Fibroblast of lung (primary cell): ENCODE measurements around the gene MINAR1. TPM values are rescaled to one million over a fixed set of nuclear protein-coding genes. Genes with fewer than 3 reads are reported as not detected.
A peak's percentile ranks its signal among the peaks of the same experiment; 100 is the strongest.

ENCODE experiments used
- DNase-seq, 2 donors: peaks; one replicate each; pipeline versions ENCODE4 v3.0.0 to v3.0.0-alpha.2; 2010; ENCODE audit warnings: low read depth in 2 of 2
- H2AFZ ChIP-seq: 2 replicates; pipeline ENCODE4 v1.5.1; 2012; ENCODE audit warnings: low read length, control low read depth, inconsistent platforms
- H3K27ac ChIP-seq: 2 replicates; pipeline ENCODE4 v1.5.1; 2011; ENCODE audit warnings: low read length, control low read depth; ENCODE audit not compliant: insufficient read depth
- H3K27me3 ChIP-seq: 2 replicates; pipeline ENCODE4 v1.5.1; 2011; ENCODE audit warnings: mild to moderate bottlenecking, low read length; ENCODE audit not compliant: control insufficient read depth, insufficient read depth
- H3K36me3 ChIP-seq: 2 replicates; pipeline ENCODE4 v1.5.1; 2011; ENCODE audit warnings: low read length; ENCODE audit not compliant: control insufficient read depth, insufficient read depth
- H3K4me1 ChIP-seq: 2 replicates; pipeline ENCODE4 v1.5.1; 2011; ENCODE audit warnings: low read length; ENCODE audit not compliant: control insufficient read depth, insufficient read depth; ENCODE audit errors: extremely low read depth
- H3K4me2 ChIP-seq: 2 replicates; pipeline ENCODE4 v1.5.1; 2011; ENCODE audit warnings: low read length, control low read depth; ENCODE audit not compliant: insufficient read depth; ENCODE audit errors: extremely low read depth
- H3K4me3 ChIP-seq, 4 experiments: fragments of 200-600 bp in 1 of 4; sonication (generic) in 1 of 4; replicated peaks in 1 of 4; 2 replicates each; pipeline ENCODE4 v1.5.1; 2011 to 2016; ENCODE audit warnings: low read length in 4 of 4, low read depth in 3 of 4, mild to moderate bottlenecking in 3 of 4, control low read depth in 2 of 4, inconsistent platforms in 1 of 4, mixed read lengths in 1 of 4; ENCODE audit not compliant: insufficient read depth in 1 of 4; ENCODE audit errors: control extremely low read depth in 1 of 4
- H3K79me2 ChIP-seq: 2 replicates; pipeline ENCODE4 v1.5.1; 2012; ENCODE audit warnings: mild to moderate bottlenecking, low read length, inconsistent platforms; ENCODE audit not compliant: control insufficient read depth, insufficient read depth
- H3K9ac ChIP-seq: 2 replicates; pipeline ENCODE4 v1.5.1; 2011; ENCODE audit warnings: mild to moderate bottlenecking, low read length, control low read depth; ENCODE audit not compliant: insufficient read depth
- H3K9me3 ChIP-seq: 2 replicates; pipeline ENCODE4 v1.5.1; 2012; ENCODE audit warnings: low read depth, low read length; ENCODE audit not compliant: control insufficient read depth, insufficient read depth
- H4K20me1 ChIP-seq: 2 replicates; pipeline ENCODE4 v1.5.1; 2011; ENCODE audit warnings: low read length; ENCODE audit not compliant: control insufficient read depth, insufficient read depth; ENCODE audit errors: extremely low read depth
- CTCF ChIP-seq, 2 donors: IDR thresholded peaks in 1 of 2; conservative IDR thresholded peaks in 1 of 2; 1 replicate in 1 of 2; 2 replicates in 1 of 2; pipeline ENCODE4 v1.5.1; 2011 to 2012; ENCODE audit warnings: low read length in 2 of 2, control low read depth in 1 of 2, inconsistent platforms in 1 of 2, low read depth in 1 of 2, mild to moderate bottlenecking in 1 of 2
- EZH2 ChIP-seq: IDR thresholded peaks from 2 replicates; pipeline ENCODE4 v1.5.1; 2012; ENCODE audit warnings: low read length, control low read depth, mild to moderate bottlenecking; ENCODE audit errors: missing control alignments
- polyA plus RNA-seq, 2 donors: library from polyadenylated mRNA; depleted of rRNA in 1 of 2; stranded (reverse) in 1 of 2; unstranded in 1 of 2; fragments of >200 nt; gene quantifications; 2 replicates each; pipeline ENCODE4 v1.2.1, GENCODE V29; 2011 to 2012; ENCODE audit warnings: missing spikeins in 1 of 2
- total RNA-seq: library from RNA; depleted of rRNA; stranded (reverse); fragments of >200 nt; gene quantifications from 2 replicates; pipeline ENCODE4 v1.2.1, GENCODE V29; 2014

Gene MINAR1
- total and polyA plus RNA-seq, 2 donors (not counting 1 experiment from before 2014, with no cell fraction given): 0.33 to 0.58 TPM

GRCh38 chr15:79467865-79468586 is 35.9 kb downstream of the MINAR1 start:
- H3K4me3 ChIP-seq: no peak overlapping the region
- no peaks in the 10 kb centered on the region for H3K4me1 ChIP-seq
- H3K9me3 ChIP-seq: no peaks in the 10 kb centered on the region
- H3K27me3 ChIP-seq: no peaks in the 10 kb centered on the region
- H3K9ac ChIP-seq: no peak overlapping the region
- H4K20me1 ChIP-seq: no peaks in the 10 kb centered on the region
- DNase-seq: no peak
- H3K79me2 ChIP-seq: no peaks in the 10 kb centered on the region
- TF ChIP-seq EZH2 (no peak), CTCF (conservative IDR thresholded peaks at IDR 0.05 in 1 of 2, IDR thresholded peaks at IDR 0.05 in 1 of 2; ENCODE audit: low read depth in 1 of 2, low read length in 2 of 2) (no peak)
- H2AFZ ChIP-seq: no peak overlapping the region
- no peak overlapping the region for H3K4me2 ChIP-seq
- H3K36me3 ChIP-seq: no peaks in the 10 kb centered on the region
- H3K27ac ChIP-seq: no peak overlapping the region

- no peak overlapping the region for H3K27ac ChIP-seq
- H2AFZ ChIP-seq: no peak overlapping the region
- H3K9me3 ChIP-seq: no peaks in the 10 kb centered on the region
- no peak overlapping the region for H3K4me2 ChIP-seq
- no peak overlapping the region for H3K4me3 ChIP-seq
- H3K27me3 ChIP-seq: no peaks in the 10 kb centered on the region
- H4K20me1 ChIP-seq: no peaks in the 10 kb centered on the region
- H3K79me2 ChIP-seq: no peaks in the 10 kb centered on the region
- no peak overlapping the region for H3K9ac ChIP-seq
- TF ChIP-seq EZH2: no peak
- TF ChIP-seq CTCF (conservative IDR thresholded peaks at IDR 0.05 in 1 of 2, IDR thresholded peaks at IDR 0.05 in 1 of 2; ENCODE audit: low read depth in 1 of 2, low read length in 2 of 2): no peak
- peak in 1 of 2 donors; percentile 75 for DNase-seq
- no peaks in the 10 kb centered on the region for H3K36me3 ChIP-seq
- no peaks in the 10 kb centered on the region for H3K4me1 ChIP-seq
These were observed 40.3 kb downstream of the MINAR1 start for GRCh38 chr15:79472446-79472845.

DNA sequence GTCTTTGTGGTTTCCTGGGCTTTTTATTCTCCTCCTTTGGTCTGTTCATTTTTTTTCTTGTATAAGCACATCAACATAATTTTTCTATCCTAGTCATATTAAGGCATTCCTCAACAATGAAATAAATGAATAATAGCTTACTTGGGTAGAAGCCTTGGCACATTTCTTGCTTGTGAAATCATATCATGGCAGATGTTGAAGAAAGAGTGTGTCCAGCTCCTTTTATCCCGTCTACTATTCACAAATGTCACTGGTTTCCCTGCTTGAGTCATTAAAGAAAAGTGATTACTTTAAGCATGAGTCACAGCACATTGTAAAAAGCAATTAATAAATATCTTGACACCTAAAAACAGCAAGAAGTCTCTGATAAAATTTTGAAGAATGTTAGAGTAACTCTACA is 42.1 kb downstream of the MINAR1 start:
- Histone ChIP-seq H3K4me1 (no peaks in the 10 kb centered on the region), H3K79me2 (no peaks in the 10 kb centered on the region), H4K20me1 (no peaks in the 10 kb centered on the region), H3K27ac (no peak overlapping the region), H3K36me3 (no peaks in the 10 kb centered on the region), H3K27me3 (no peaks in the 10 kb centered on the region), H3K4me3 (no peak overlapping the region), H3K9ac (no peak overlapping the region), H3K4me2 (no peak overlapping the region), H3K9me3 (no peaks in the 10 kb centered on the region), H2AFZ (no peak overlapping the region)
- DNase-seq: peak; percentile 61 to 97
- TF ChIP-seq EZH2 (no peak), CTCF (conservative IDR thresholded peaks at IDR 0.05 in 1 of 2, IDR thresholded peaks at IDR 0.05 in 1 of 2; ENCODE audit: low read depth in 1 of 2, low read length in 2 of 2) (no peak)
